IMR-90 (cell line): ENCODE results near the gene TMEM131. TPM values are rescaled to one million over a fixed set of nuclear protein-coding genes. Genes with fewer than 3 reads are reported as not detected.

ENCODE experiments used
- ATAC-seq: fragments of 200-7000 bp; cut with Tn5 transposase; 2 replicates; pipeline ENCODE4 v1.9.1; 2020; ENCODE audit warnings: low read depth, mild to moderate bottlenecking, moderate library complexity
- BruUV-seq: library from RNA; stranded (reverse); fragments of 400-500 nt; replicated peaks from 2 replicates; lab custom pipeline; 2021; lab: Mats Ljungman, UMichigan
- CTCF ChIA-PET: fragments of 300-600 bp; formaldehyde crosslinking; extraction: SDS; loops from one replicate; lab custom pipeline; 2021; ENCODE audit warnings: antibody characterized with exemption; lab: Yijun Ruan, JAX
- POLR2A ChIA-PET: fragments of 300-600 bp; sonication (Branson Sonifier 250); formaldehyde crosslinking; loops from one replicate; lab custom pipeline; 2022; ENCODE audit warnings: antibody characterized with exemption; ENCODE audit not compliant: unreplicated experiment; lab: Charles Lee
- DNase-seq: peaks from one replicate; pipeline ENCODE4 v3.0.0; 2013
- H2AFZ ChIP-seq: replicated peaks from 2 replicates; pipeline ENCODE3; 2013; ENCODE audit warnings: low read length, mild to moderate bottlenecking; ENCODE audit not compliant: poor library complexity
- H2AK5ac ChIP-seq: 2 replicates; pipeline ENCODE4 v1.6.1; 2013; ENCODE audit warnings: low read depth, low read length, inconsistent platforms
- H2AK9ac ChIP-seq: replicated peaks from 2 replicates; pipeline ENCODE3; 2013; ENCODE audit warnings: mild to moderate bottlenecking, low read depth, low read length, moderate library complexity; ENCODE audit not compliant: poor library complexity
- H2BK120ac ChIP-seq: 2 replicates; pipeline ENCODE4 v1.6.1; 2013; ENCODE audit warnings: low read depth, low read length, inconsistent platforms
- H2BK15ac ChIP-seq: 3 replicates; pipeline ENCODE4 v1.6.1; 2013; ENCODE audit warnings: low read depth, low read length, inconsistent platforms
- H2BK20ac ChIP-seq: 2 replicates; pipeline ENCODE4 v1.6.1; 2013; ENCODE audit warnings: low read depth, mild to moderate bottlenecking, inconsistent platforms, low read length, moderate library complexity
- H2BK5ac ChIP-seq: 2 replicates; pipeline ENCODE4 v1.6.1; 2013; ENCODE audit warnings: mild to moderate bottlenecking, low read depth, low read length, inconsistent platforms; ENCODE audit not compliant: poor library complexity, severe bottlenecking
- H3K14ac ChIP-seq: replicated peaks from 2 replicates; pipeline ENCODE4 v1.6.1; 2013; ENCODE audit warnings: low read depth, low read length, inconsistent platforms
- H3K18ac ChIP-seq: 2 replicates; pipeline ENCODE4 v1.6.1; 2013; ENCODE audit warnings: low read depth, low read length, control low read depth
- H3K23ac ChIP-seq: 2 replicates; pipeline ENCODE4 v1.6.1; 2013; ENCODE audit warnings: low read depth, low read length, inconsistent platforms
- H3K27ac ChIP-seq: 2 replicates; pipeline ENCODE4 v1.5.1; 2013; ENCODE audit warnings: mild to moderate bottlenecking, control low read depth, low read length; ENCODE audit not compliant: insufficient read depth
- H3K27me3 ChIP-seq: 2 replicates; pipeline ENCODE4 v1.6.1; 2013; ENCODE audit warnings: low read length; ENCODE audit not compliant: control insufficient read depth, insufficient read depth
- H3K36me3 ChIP-seq: 2 replicates; pipeline ENCODE4 v1.6.1; 2013; ENCODE audit warnings: low read length, mixed read lengths; ENCODE audit not compliant: control insufficient read depth, insufficient read depth
- H3K4ac ChIP-seq: 2 replicates; pipeline ENCODE4 v1.6.1; 2013; ENCODE audit warnings: low read depth, low read length, inconsistent platforms
- H3K4me1 ChIP-seq: 2 replicates; pipeline ENCODE4 v1.6.1; 2013; ENCODE audit warnings: low read length, mixed read lengths; ENCODE audit not compliant: control insufficient read depth, insufficient read depth
- H3K4me2 ChIP-seq: 2 replicates; pipeline ENCODE4 v1.6.1; 2013; ENCODE audit warnings: low read depth, mild to moderate bottlenecking, control low read depth, low read length, moderate library complexity
- H3K4me3 ChIP-seq: 2 replicates; pipeline ENCODE4 v1.5.1; 2013; ENCODE audit warnings: low read depth, mild to moderate bottlenecking, control low read depth, low read length, moderate library complexity; ENCODE audit not compliant: insufficient read depth
- H3K56ac ChIP-seq: 2 replicates; pipeline ENCODE4 v1.6.1; 2013; ENCODE audit warnings: low read length, inconsistent platforms; ENCODE audit not compliant: insufficient read depth; ENCODE audit errors: extremely low read depth
- H3K79me1 ChIP-seq, 2 experiments: 2 replicates each; pipeline ENCODE4 v1.6.1; 2013; ENCODE audit warnings: low read length in 2 of 2, inconsistent platforms in 1 of 2, low read depth in 1 of 2
- H3K9ac ChIP-seq: 2 replicates; pipeline ENCODE4 v1.6.1; 2013; ENCODE audit warnings: low read depth, low read length, control low read depth
- H3K9me1 ChIP-seq: 2 replicates; pipeline ENCODE4 v1.6.1; 2013; ENCODE audit warnings: low read length, inconsistent platforms; ENCODE audit not compliant: insufficient read depth
- H3K9me3 ChIP-seq: 2 replicates; pipeline ENCODE4 v1.6.1; 2013; ENCODE audit warnings: low read length; ENCODE audit not compliant: control insufficient read depth, insufficient read depth
- H4K20me1 ChIP-seq: 2 replicates; pipeline ENCODE4 v1.6.1; 2013; ENCODE audit warnings: low read length, inconsistent platforms; ENCODE audit not compliant: insufficient read depth
- H4K5ac ChIP-seq: 2 replicates; pipeline ENCODE4 v1.6.1; 2013; ENCODE audit warnings: mild to moderate bottlenecking, low read depth, low read length, control low read depth
- H4K8ac ChIP-seq, 2 experiments: 2 replicates each; pipeline ENCODE4 v1.6.1; 2013; ENCODE audit warnings: low read depth in 2 of 2, low read length in 2 of 2, control low read depth in 1 of 2, inconsistent platforms in 1 of 2
- H4K91ac ChIP-seq: 2 replicates; pipeline ENCODE4 v1.6.1; 2013; ENCODE audit warnings: low read depth, low read length, inconsistent platforms; ENCODE audit not compliant: insufficient read depth
- BHLHE40 ChIP-seq: fragments of 150-350 bp; IDR thresholded peaks from 2 replicates; pipeline ENCODE4 v1.6.1; 2016; ENCODE audit warnings: mild to moderate bottlenecking, low read depth, low read length
- CTCF ChIP-seq: conservative IDR thresholded peaks from 2 replicates; pipeline ENCODE4 v1.5.1; 2012; ENCODE audit warnings: mild to moderate bottlenecking, low read depth, low read length, improper control_type of control experiment
- FOS ChIP-seq: fragments of 150-350 bp; IDR thresholded peaks from 2 replicates; pipeline ENCODE4 v1.6.1; 2016; ENCODE audit warnings: low read depth, low read length
- MXI1 ChIP-seq: IDR thresholded peaks from 2 replicates; pipeline ENCODE4 v1.6.1; 2012; ENCODE audit warnings: low read depth, mild to moderate bottlenecking, low read length, moderate library complexity, borderline replicate concordance
- POLR2A ChIP-seq: IDR thresholded peaks from 2 replicates; pipeline ENCODE4 v1.6.1; 2012; ENCODE audit warnings: mild to moderate bottlenecking, low read depth, low read length
- RAD21 ChIP-seq: IDR thresholded peaks from 2 replicates; pipeline ENCODE4 v1.6.1; 2012; ENCODE audit warnings: low read length, improper control_type of control experiment
- RCOR1 ChIP-seq: IDR thresholded peaks from 2 replicates; pipeline ENCODE4 v1.6.1; 2012; ENCODE audit warnings: mild to moderate bottlenecking, low read length, improper control_type of control experiment; ENCODE audit not compliant: insufficient replicate concordance
- SMC3 ChIP-seq: fragments of 150-350 bp; IDR thresholded peaks from 2 replicates; pipeline ENCODE4 v1.6.1; 2016; ENCODE audit warnings: low read depth, mild to moderate bottlenecking, antibody characterized with exemption, low read length, moderate library complexity
- USF2 ChIP-seq: fragments of 150-350 bp; IDR thresholded peaks from 2 replicates; pipeline ENCODE4 v1.6.1; 2017; ENCODE audit warnings: mild to moderate bottlenecking, antibody characterized with exemption, low read length, low read depth
- WGBS, 2 experiments: methylation state at CpG; one replicate each; pipeline versions ENCODE4 v1.1.5 to v1.1.7; 2013; ENCODE audit warnings: missing lambda C conversion rate in 2 of 2; ENCODE audit not compliant: insufficient read length in 1 of 2; ENCODE audit errors: extremely low coverage in 2 of 2; 5-methylcytosine and 5-hydroxymethylcytosine counted together
- dilution Hi-C: fragments of 300-500 bp; cut with HindIII; formaldehyde crosslinking; loops from one replicate; pipeline ENCODE4 v1.14.3; 2018; ENCODE audit warnings: low sequenced_read_pairs; ENCODE audit not compliant: unreplicated experiment
- in situ Hi-C: fragments of 300-500 bp; cut with MboI; formaldehyde crosslinking; loops from 3 replicates; pipeline ENCODE4 v1.14.3; 2019; ENCODE audit warnings: low sequenced_read_pairs, inconsistent platforms, mixed read lengths
- intact Hi-C: fragments of 100-400 bp; cut with micrococcal nuclease; formaldehyde crosslinking; loops from 2 replicates; pipeline ENCODE4 v1.10.0; 2022
- polyA plus RNA-seq, 3 experiments: library from polyadenylated mRNA; depleted of rRNA; stranded (reverse); fragments of >200 nt; gene quantifications; 2 replicates each; pipeline ENCODE4 v1.2.3, GENCODE V29; 2012; ENCODE audit warnings: low replicate concordance in 1 of 3
- total RNA-seq: library from RNA; depleted of rRNA; stranded (reverse); fragments of >200 nt; gene quantifications from 2 replicates; pipeline ENCODE4 v1.2.3, GENCODE V29; 2012

TMEM131 gene
- total and polyA plus RNA-seq, 2 of the 4 experiments (the other 2 are of a cell fraction), result 13.3 to 14.0 TPM

GRCh38 chr2:97754690-97755346 is 240.9 kb downstream of the TMEM131 start:
- Histone ChIP-seq H2BK5ac (no peak overlapping the region), H3K4me1 (peaks cover 7% of the 10 kb centered on the region; the same call in 1 of the 2 replicates), H3K79me1 (no peaks in the 10 kb centered on the region), H3K9ac (no peak overlapping the region), H3K4me2 (no peak overlapping the region), H2BK15ac (no peak overlapping the region), H4K91ac (no peak overlapping the region), H2BK20ac (no peak overlapping the region), H3K18ac (no peak overlapping the region), H3K27me3 (no peaks in the 10 kb centered on the region), H3K9me3 (no peaks in the 10 kb centered on the region), H2BK120ac (no peak overlapping the region), H3K36me3 (peaks cover 23% of the 10 kb centered on the region), H4K5ac (no peak overlapping the region), H3K27ac (no peak overlapping the region), H3K14ac (no peak overlapping the region), H3K4ac (no peak overlapping the region), H4K20me1 (no peaks in the 10 kb centered on the region), H3K4me3 (no peak overlapping the region), H2AFZ (no peak overlapping the region), H4K8ac (no peak overlapping the region), H2AK9ac (no peak overlapping the region), H3K56ac (no peak overlapping the region), H2AK5ac (no peak overlapping the region), H3K9me1 (no peaks in the 10 kb centered on the region), H3K23ac (no peak overlapping the region)
- no CpG with 5 or more reads among the region's 12 CpGs for WGBS, 2 experiments
- ChIA-PET POLR2A (no interaction called here), CTCF (interaction anchor here (0.9 kb wide), 1 partner anchor 305 kb away, joined by 4 read pairs; no protein-coding TSS in a partner anchor)
- TF ChIP-seq RAD21, result no peak
- no peak for TF ChIP-seq SMC3
- no peak for TF ChIP-seq MXI1
- TF ChIP-seq USF2, result no peak
- TF ChIP-seq FOS, result no peak
- no peak for TF ChIP-seq CTCF
- TF ChIP-seq POLR2A, result no peak
- no peak for TF ChIP-seq BHLHE40
- TF ChIP-seq RCOR1, result no peak
- dilution Hi-C loops, result no loop called here
- intact Hi-C loops, result no loop called here
- in situ Hi-C loops, result no loop called here
- no TSS peak for BruUV-seq
- DNase-seq, result no peak
- no peak for ATAC-seq
